ENCODE results near the gene VGLL4. TPM values are rescaled to one million over a fixed set of nuclear protein-coding genes. Genes with fewer than 3 reads are reported as not detected.
"Not testable (repeated sequence)": the region's sequence is repeated elsewhere in the genome, so short reads cannot be mapped to it uniquely, and the experiment has no call there.

Gene VGLL4
- polyA plus RNA-seq, 6 donors from 2014 or later, result 7.9 to 16.0 (median 13.8) TPM

DNA sequence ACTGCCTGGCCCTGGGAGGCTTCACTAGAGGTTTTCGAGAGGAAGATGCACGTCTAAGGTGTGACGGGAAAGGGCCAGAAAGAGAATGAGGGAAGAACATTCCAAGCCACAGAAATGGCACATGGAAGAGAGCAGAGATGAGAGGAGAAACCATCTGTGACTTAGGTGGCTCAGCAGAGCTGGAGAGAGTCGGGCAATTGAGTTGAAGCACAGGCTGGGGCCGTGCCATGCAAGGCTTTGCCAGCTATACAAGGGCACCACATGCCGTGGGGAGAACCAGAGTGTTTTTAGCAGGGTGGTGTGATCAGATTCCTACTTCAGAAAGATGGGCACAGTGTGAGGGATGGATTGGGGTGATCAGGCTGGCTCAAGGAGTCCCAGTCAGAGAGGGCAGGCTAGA is 126.1 kb downstream of the VGLL4 start:
- no peaks in the 10 kb centered on the region for H3K9me3 Mint-ChIP-seq

DNA sequence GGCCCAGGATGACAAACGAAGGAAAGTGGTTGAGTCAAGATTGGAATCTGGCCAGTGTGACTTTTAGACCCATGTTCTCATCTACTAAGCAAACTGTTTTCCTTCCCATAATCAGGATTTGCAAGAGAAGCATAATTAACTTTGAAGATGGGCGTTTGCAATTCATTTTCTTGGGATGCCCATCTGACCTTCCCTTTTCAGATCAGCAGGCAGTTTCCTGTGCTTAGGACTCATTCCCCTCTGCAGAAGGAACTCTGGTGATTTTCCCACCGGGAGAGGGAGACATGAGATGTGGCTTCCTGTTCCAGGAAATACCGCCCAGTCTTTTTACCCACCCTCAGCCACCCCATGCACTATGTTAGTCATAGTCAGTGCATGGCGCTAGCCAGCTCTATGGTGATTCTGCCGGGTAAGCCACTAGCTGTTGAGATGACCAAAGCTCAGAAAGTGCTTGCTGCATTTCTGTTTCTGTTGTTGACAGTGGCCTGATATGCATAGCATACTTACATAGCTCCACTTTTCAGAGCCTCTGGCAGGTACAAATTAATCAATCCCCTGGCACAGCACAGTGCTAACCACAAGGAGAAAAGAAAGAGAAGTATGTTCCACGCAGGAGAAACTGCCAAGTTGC is 129.4 kb downstream of the VGLL4 start:
- H3K27me3 Mint-ChIP-seq, result no peaks in the 10 kb centered on the region
- no peak overlapping the region for H3K4me3 Mint-ChIP-seq
- H3K4me1 Mint-ChIP-seq, result peaks cover 0 to 7% (median 0%) of the 10 kb centered on the region in 3 donors
- peak overlapping the region in 1 of 6 donors; percentile 42 for H3K27ac Mint-ChIP-seq
- H3K9me3 Mint-ChIP-seq, result no peaks in the 10 kb centered on the region
- no peak for ATAC-seq (ENCODE audit: low read depth in 2 of 2)
- H3K36me3 Mint-ChIP-seq, result peaks cover 6 to 19% of the 10 kb centered on the region in 2 donors
- no peak for DNase-seq

More for the DNA sequence above, 126.1 kb downstream of the VGLL4 start:
- peaks cover 0 to 7% (median 0%) of the 10 kb centered on the region in 3 donors for H3K4me1 Mint-ChIP-seq
- no peak for DNase-seq
- peak overlapping the region in 1 of 6 donors; percentile 71 for H3K27ac Mint-ChIP-seq
- ATAC-seq (ENCODE audit: low read depth in 2 of 2), result no peak
- H3K27me3 Mint-ChIP-seq, result no peaks in the 10 kb centered on the region
- no peak overlapping the region for H3K4me3 Mint-ChIP-seq
- peaks cover 5 to 9% of the 10 kb centered on the region in 2 donors for H3K36me3 Mint-ChIP-seq

DNA sequence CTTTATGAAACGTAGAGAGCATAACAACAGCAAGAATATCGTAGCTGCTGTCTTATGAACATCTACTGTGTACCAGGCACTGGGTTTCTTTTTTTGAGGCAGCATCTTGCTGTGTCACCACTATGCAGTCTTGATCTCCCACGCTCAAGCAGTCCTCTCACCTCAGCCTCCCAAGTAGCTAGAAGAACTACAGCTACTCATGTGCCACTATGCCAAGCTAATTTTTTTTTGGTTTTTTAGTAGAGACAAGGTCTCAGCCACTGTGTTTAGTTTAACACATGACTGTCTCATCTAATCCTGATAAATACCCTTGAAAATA is 129.9 kb downstream of the VGLL4 start:
- Mint-ChIP-seq H3K27me3 (no peaks in the 10 kb centered on the region), H3K27ac (peak overlapping the region in 1 of 6 donors; percentile 42), H3K9me3 (no peaks in the 10 kb centered on the region), H3K4me3 (no peak overlapping the region), H3K36me3 (peaks cover 6 to 15% of the 10 kb centered on the region in 2 donors), H3K4me1 (peaks cover 0 to 7% (median 0%) of the 10 kb centered on the region in 3 donors)
- DNase-seq, result no peak
- no peak for ATAC-seq (ENCODE audit: low read depth in 2 of 2)

DNA sequence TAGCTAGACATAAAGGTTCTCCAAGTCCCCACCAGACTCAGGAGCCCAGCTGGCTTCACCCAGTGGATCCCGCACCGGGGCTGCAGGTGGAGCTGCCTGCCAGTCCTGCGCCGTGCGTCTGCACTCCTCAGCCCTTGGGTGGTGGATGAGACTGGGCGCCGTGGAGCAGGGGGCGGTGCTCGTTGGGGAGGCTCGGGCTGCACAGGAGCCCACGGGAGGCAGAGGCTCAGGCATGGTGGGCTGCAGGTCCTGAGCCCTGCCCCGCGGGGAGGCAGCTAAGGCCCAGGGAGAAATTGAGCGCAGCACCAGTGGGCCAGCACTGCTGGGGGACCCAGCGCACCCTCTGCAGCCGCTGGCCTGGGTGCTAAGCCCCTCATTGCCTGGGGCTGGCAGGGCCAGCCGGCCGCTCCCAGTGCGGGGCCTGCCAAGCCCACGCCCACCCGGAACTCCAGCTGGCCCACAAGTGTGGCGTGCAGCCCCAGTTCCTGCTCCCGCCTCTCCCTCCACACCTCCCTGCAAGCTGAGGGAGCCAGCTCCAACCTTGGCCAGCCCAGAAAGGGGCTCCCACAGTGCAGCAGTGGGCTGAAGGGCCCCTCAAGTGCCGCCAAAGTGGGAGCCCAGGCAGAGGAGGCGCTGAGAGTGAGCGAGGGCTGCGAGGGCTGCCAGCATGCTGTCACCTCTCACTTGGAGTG is 130.4 kb downstream of the VGLL4 start:
- H3K4me1 Mint-ChIP-seq; H3K27ac Mint-ChIP-seq; H3K4me3 Mint-ChIP-seq; H3K27me3 Mint-ChIP-seq; H3K9me3 Mint-ChIP-seq; ATAC-seq (ENCODE audit: low read depth in 2 of 2); DNase-seq: not testable (repeated sequence)
- H3K36me3 Mint-ChIP-seq, result peaks cover 6 to 15% of the 10 kb centered on the region in 2 donors

DNA sequence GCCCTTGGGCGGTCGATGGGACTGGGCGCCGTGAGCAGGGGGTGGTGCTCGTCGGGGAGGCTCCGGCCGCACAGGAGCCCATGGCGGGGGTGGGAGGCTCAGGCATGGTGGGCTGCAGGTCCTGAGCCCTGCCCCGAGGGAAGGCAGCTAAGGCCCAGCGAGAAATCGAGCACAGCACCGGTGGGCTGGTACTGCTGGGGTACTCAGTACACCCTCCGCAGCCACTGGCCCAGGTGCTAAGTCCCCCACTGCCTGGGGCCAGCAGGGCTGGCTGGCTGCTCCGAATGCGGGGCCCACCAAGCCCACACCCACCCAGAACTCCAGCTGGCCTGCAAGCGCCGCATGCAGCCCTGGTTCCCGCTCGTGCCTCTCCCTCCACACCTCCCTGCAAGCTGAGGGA is 132.1 kb downstream of the VGLL4 start:
- H3K27me3 Mint-ChIP-seq; H3K9me3 Mint-ChIP-seq; H3K4me3 Mint-ChIP-seq; DNase-seq; H3K27ac Mint-ChIP-seq; ATAC-seq (ENCODE audit: low read depth in 2 of 2); H3K4me1 Mint-ChIP-seq: not testable (repeated sequence)
- peaks cover 6 to 15% of the 10 kb centered on the region in 2 donors for H3K36me3 Mint-ChIP-seq

DNA sequence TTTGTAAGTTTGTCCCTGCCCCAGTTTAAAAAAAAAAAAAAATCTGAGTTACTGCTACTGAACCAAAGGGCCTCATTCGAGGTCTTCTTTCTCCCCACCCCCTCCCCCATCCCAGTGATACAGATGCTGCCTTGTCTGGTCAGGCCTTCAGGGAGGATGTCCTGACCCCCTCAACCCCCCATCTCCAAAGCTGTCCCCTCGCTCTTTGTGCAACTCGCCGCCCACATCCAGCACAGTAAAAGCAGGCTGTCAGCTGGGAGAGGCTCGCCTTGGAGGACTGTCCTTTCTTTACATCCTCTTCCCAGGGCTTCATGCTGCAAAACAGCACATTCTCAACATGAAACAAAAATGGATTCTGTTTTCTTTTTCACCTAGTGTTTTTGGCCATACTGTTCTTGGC is 133.4 kb downstream of the VGLL4 start:
- H3K27me3 Mint-ChIP-seq, result no peaks in the 10 kb centered on the region

DNA sequence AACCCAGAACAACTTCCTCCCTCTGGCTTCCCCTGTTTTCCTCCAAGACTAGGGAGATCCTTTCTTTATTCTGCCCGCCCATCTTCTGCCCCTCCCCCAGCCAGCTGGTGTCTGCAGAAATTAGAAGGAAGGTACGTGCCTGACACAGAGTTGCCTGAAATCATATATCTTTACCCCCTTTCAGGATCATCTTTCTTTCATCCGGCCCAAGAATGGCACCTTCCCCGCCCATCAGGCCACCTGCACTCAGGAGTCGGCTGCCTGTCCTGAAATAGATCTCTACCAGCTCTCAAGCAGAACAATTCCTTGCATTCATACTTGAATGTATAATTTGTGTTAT is 133.7 kb downstream of the VGLL4 start:
- no peaks in the 10 kb centered on the region for H3K27me3 Mint-ChIP-seq
- no peaks in the 10 kb centered on the region for H3K9me3 Mint-ChIP-seq
- H3K27ac Mint-ChIP-seq, result no peak overlapping the region
- H3K4me3 Mint-ChIP-seq, result no peak overlapping the region
- peaks cover 6 to 15% of the 10 kb centered on the region in 2 donors for H3K36me3 Mint-ChIP-seq
- DNase-seq (no peak), ATAC-seq (ENCODE audit: low read depth in 2 of 2) (no peak)
- no peaks in the 10 kb centered on the region for H3K4me1 Mint-ChIP-seq

More for the DNA sequence above, 133.4 kb downstream of the VGLL4 start:
- Mint-ChIP-seq H3K36me3 (peaks cover 6 to 15% of the 10 kb centered on the region in 2 donors), H3K9me3 (no peaks in the 10 kb centered on the region), H3K4me3 (no peak overlapping the region), H3K27ac (no peak overlapping the region), H3K4me1 (no peaks in the 10 kb centered on the region)
- no peak for ATAC-seq (ENCODE audit: low read depth in 2 of 2)
- no peak for DNase-seq

DNA sequence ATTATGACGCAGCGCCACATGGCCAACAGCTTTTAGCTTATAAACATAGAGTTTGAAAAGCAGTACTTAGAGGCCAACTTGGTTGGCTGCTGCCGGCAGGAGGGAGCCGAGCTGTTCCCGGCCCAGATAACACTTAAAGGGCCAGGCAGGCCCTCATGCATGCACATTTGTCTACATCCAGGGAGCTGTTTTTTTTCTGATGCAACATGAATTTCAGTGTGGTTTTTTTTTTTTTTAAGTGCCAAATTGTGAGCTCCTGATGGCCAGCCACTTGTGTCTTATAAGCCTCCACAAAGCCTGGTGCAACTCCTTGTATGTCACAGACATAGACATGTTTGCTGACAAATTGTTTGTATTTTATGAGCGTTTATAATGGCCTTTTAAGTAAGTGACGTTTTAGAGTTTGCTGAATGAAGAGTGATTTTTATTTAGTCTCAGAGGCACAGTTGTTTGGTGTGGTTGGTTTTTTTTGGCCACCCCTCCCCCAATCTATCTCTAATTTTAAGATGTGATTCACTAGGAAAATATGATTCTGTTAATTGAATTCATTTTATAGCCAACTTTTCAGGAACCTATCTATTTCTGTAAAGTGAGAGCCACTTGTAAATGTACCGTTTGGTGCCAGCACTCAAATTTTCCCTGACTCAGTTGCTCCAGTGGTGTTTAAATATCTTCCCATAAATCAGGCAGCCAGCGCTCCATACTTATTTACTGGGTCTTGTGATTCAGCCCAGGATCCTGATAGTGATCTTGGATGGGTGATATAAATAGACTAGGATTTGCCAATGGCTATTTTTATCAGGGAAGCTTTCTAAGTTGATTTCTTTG is 134.3 kb downstream of the VGLL4 start:
- ATAC-seq (ENCODE audit: low read depth in 2 of 2) (no peak), DNase-seq (no peak)
- Mint-ChIP-seq H3K4me1 (no peaks in the 10 kb centered on the region), H3K9me3 (no peaks in the 10 kb centered on the region), H3K27me3 (no peaks in the 10 kb centered on the region), H3K36me3 (peaks cover 6 to 15% of the 10 kb centered on the region in 2 donors), H3K27ac (no peak overlapping the region), H3K4me3 (no peak overlapping the region)

DNA sequence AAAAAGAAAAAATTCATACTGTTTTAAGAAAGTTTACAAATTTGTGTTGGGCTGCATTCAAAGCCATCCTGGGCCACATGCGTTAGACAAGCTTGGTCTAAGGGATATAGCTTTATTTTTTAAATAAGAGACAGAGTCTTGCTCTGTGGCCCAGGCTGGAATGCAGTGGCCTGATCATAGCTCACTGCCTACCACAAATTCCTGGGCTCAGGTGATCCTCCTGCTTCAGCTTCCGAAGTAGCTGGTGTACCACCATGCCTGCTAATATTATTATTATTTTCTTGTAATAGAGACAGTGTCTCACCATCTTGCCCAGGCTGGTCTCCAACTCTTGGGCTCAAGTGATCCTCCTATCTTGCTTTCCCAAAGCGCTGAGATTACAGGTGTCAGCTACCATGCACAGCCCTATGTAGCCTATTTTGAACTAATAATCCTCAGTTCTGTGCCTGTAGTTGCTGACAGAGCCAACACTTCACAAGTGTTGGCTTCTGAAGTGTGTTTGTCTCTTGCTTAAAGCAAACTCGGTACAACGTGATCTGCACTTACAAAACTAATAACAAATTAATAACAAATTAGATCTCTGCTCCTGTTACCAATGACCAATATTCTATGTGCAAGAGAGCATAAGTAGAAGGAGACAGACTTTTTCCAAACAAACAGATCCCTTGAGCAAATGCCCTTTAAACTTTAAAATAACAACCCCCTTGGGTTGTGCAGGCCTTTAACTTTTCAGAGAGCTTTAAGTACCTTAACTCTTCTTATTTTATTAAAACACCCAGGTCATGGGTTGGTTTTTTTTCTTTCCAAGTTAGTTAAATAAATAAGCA is 135.2 kb downstream of the VGLL4 start:
- DNase-seq, result no peak
- ATAC-seq (ENCODE audit: low read depth in 2 of 2), result no peak
- Mint-ChIP-seq H3K4me3 (no peak overlapping the region), H3K36me3 (peaks cover 6 to 15% of the 10 kb centered on the region in 2 donors), H3K27ac (peak overlapping the region in 1 of 6 donors; percentile 1), H3K9me3 (no peaks in the 10 kb centered on the region), H3K4me1 (no peaks in the 10 kb centered on the region), H3K27me3 (no peaks in the 10 kb centered on the region)

DNA sequence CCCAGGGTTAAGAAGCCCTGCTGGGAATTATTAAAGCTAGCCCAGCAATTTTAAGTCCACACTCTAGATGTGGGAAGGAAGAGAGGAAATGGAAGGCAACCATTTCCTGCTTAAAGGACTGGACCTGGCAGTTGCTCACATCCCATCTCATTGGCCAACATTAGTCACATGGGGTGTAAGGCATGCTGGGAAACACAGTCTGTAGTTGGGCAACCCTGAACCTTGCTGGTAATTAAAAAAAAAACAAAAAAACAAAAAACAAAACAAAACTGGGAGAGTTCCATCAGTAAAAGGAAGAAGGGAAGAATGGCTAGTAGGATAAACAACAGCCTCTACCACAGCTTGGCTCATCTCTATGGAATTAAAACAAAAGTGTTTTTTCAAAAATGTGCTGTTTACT is 136.0 kb downstream of the VGLL4 start:
- Mint-ChIP-seq H3K27ac (no peak overlapping the region), H3K27me3 (no peaks in the 10 kb centered on the region)
- ATAC-seq (ENCODE audit: low read depth in 2 of 2), result no peak

More for the DNA sequence above, 136.0 kb downstream of the VGLL4 start:
- no peak for DNase-seq
- no peaks in the 10 kb centered on the region for H3K9me3 Mint-ChIP-seq
- H3K4me3 Mint-ChIP-seq, result no peak overlapping the region
- H3K36me3 Mint-ChIP-seq, result peaks cover 6 to 15% of the 10 kb centered on the region in 2 donors
- H3K4me1 Mint-ChIP-seq, result no peaks in the 10 kb centered on the region

Other genes with a start within 250 kb of the VGLL4 start
- gene TAMM41, start 203.0 kb upstream of the VGLL4 start, polyA plus RNA-seq (ENCODE audit: low read depth in 6 of 6), result 10 to 100 TPM; 18.1 to 39.3 (median 27.6) TPM